ENCODE data around the gene TLE2. TPM values are rescaled to one million over a fixed set of nuclear protein-coding genes. Genes with fewer than 3 reads are reported as not detected.

Gene TLE2
- total and polyA plus RNA-seq, 9 of the 15 experiments (the other 6 are each of a cell fraction or from before 2014, with no cell fraction given), result 0.35 to 13.1 (median 6.2) TPM

DNA sequence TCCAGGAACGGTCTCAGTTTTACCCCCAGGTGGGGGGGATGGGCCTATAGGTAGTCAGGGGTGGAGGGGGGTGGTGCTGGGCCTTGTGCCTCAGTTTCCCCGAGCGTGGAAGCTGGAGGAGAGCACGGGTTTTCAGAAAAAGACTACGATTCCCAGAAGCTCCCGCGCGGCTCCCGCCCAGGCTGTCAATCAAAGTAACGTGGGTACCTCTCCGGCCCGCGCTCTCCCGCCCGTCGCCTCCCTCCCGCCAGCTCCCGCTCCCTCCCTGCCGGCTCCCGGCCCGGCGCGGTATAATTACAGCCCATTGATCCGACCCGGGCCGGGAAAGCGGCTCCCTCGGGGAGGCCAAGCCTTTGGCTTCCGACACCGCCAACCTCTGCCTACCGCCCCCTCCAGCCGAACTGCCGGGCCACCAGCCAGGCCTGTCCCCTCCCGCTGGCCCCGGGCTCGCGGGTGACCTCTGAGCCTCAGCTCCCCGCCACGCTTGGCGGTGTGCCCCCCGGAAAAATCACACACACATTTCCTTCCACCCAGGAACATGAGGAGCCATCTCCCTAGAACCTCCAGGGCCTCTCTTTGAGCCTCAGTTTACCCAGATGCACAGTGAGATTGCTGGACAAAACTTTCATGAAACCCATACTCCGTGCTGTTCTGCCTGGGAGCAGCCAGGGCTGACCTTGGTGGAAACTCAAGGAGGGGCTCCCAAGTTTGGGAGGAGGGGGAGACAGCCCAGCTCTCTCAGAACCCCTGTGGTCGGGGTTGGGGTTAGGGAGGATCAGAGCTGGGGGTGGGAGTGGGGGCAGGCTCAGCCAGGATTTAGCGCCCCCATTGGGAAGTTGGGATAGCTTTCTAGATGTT is 7.3 kb upstream of the TLE2 start (continued):
- TF ChIP-seq, protein P1, sequence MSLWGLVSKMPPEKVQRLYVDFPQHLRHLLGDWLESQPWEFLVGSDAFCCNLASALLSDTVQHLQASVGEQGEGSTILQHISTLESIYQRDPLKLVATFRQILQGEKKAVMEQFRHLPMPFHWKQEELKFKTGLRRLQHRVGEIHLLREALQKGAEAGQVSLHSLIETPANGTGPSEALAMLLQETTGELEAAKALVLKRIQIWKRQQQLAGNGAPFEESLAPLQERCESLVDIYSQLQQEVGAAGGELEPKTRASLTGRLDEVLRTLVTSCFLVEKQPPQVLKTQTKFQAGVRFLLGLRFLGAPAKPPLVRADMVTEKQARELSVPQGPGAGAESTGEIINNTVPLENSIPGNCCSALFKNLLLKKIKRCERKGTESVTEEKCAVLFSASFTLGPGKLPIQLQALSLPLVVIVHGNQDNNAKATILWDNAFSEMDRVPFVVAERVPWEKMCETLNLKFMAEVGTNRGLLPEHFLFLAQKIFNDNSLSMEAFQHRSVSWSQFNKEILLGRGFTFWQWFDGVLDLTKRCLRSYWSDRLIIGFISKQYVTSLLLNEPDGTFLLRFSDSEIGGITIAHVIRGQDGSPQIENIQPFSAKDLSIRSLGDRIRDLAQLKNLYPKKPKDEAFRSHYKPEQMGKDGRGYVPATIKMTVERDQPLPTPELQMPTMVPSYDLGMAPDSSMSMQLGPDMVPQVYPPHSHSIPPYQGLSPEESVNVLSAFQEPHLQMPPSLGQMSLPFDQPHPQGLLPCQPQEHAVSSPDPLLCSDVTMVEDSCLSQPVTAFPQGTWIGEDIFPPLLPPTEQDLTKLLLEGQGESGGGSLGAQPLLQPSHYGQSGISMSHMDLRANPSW (CRISPR knock-in tag; IDR thresholded peaks at IDR 0.05), result no peak
- TF ChIP-seq HIVEP1 (CRISPR knock-in tag; IDR thresholded peaks at IDR 0.05) (no peak), ZNF644 (tag; IDR thresholded peaks at IDR 0.05; ENCODE audit: low read depth) (no peak), MTA3 (IDR thresholded peaks at IDR 0.05; ENCODE audit: borderline replicate concordance) (peak; percentile 45), HLTF (IDR thresholded peaks at IDR 0.05) (peak; percentile 11; the same call in 1 of the 2 replicates), FOXA1 (IDR thresholded peaks at IDR 0.05; ENCODE audit: borderline replicate concordance) (no peak), TCF7 (IDR thresholded peaks at IDR 0.05; ENCODE audit: borderline replicate concordance) (peak; percentile 22; the same call in 1 of the 2 replicates), NCOA4 (IDR thresholded peaks at IDR 0.05; ENCODE audit: partially characterized antibody) (no peak), ZEB2 (IDR thresholded peaks at IDR 0.05) (no peak), ZBTB1 (CRISPR knock-in tag; IDR thresholded peaks at IDR 0.05; ENCODE audit: borderline replicate concordance, low read depth) (no peak), TEAD2 (tag; IDR thresholded peaks at IDR 0.05) (no peak), NCOA6 (IDR thresholded peaks at IDR 0.05) (no peak), RB1 (IDR thresholded peaks at IDR 0.05; ENCODE audit: low read depth) (peak; percentile 95), KDM1A (IDR thresholded peaks at IDR 0.05) (no peak), MYC (IDR thresholded peaks at IDR 0.05; ENCODE audit: low read depth, low read length) (peak; percentile 61), MYC (CRISPR knock-in tag; IDR thresholded peaks at IDR 0.05; ENCODE audit: borderline replicate concordance, low read depth) (no peak), RBM34 (IDR thresholded peaks at IDR 0.05; ENCODE audit: borderline replicate concordance, insufficient read depth, low read length) (no peak), GABPA (tag; conservative IDR thresholded peaks at IDR 0.05; ENCODE audit: low read depth) (no peak), ARNT (IDR thresholded peaks at IDR 0.05) (0 out of 4 replicates have a peak, but pooled peaks of 1 of the 2 experiments have one; percentile 6), POLR2AphosphoS5 (IDR thresholded peaks at IDR 0.05; ENCODE audit: control insufficient read depth, insufficient read depth, low read depth, low read length) (peak; percentile 46; the same call in 1 of the 2 replicates), RHOXF2B (CRISPR knock-in tag; conservative IDR thresholded peaks at IDR 0.05) (no peak)
- TF ChIP-seq, protein P2, sequence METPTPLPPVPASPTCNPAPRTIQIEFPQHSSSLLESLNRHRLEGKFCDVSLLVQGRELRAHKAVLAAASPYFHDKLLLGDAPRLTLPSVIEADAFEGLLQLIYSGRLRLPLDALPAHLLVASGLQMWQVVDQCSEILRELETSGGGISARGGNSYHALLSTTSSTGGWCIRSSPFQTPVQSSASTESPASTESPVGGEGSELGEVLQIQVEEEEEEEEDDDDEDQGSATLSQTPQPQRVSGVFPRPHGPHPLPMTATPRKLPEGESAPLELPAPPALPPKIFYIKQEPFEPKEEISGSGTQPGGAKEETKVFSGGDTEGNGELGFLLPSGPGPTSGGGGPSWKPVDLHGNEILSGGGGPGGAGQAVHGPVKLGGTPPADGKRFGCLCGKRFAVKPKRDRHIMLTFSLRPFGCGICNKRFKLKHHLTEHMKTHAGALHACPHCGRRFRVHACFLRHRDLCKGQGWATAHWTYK (CRISPR knock-in tag; IDR thresholded peaks at IDR 0.05), result no peak
- TF ChIP-seq, protein P3, sequence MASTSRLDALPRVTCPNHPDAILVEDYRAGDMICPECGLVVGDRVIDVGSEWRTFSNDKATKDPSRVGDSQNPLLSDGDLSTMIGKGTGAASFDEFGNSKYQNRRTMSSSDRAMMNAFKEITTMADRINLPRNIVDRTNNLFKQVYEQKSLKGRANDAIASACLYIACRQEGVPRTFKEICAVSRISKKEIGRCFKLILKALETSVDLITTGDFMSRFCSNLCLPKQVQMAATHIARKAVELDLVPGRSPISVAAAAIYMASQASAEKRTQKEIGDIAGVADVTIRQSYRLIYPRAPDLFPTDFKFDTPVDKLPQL (IDR thresholded peaks at IDR 0.05; ENCODE audit: extremely low read depth, insufficient read length), result no peak
- TF ChIP-seq, protein P4, sequence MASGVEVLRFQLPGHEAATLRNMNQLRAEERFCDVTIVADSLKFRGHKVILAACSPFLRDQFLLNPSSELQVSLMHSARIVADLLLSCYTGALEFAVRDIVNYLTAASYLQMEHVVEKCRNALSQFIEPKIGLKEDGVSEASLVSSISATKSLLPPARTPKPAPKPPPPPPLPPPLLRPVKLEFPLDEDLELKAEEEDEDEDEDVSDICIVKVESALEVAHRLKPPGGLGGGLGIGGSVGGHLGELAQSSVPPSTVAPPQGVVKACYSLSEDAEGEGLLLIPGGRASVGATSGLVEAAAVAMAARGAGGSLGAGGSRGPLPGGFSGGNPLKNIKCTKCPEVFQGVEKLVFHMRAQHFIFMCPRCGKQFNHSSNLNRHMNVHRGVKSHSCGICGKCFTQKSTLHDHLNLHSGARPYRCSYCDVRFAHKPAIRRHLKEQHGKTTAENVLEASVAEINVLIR (CRISPR knock-in tag; IDR thresholded peaks at IDR 0.05), result no peak
